ENCODE results near the gene RFWD3. TPM values are rescaled to one million over a fixed set of nuclear protein-coding genes. Genes with fewer than 3 reads are reported as not detected.

RFWD3 gene
- total and polyA plus RNA-seq, 2 of the 8 experiments (the other 6 are each of a cell fraction or from before 2014, with no cell fraction given) = 67.1 to 114 TPM

DNA sequence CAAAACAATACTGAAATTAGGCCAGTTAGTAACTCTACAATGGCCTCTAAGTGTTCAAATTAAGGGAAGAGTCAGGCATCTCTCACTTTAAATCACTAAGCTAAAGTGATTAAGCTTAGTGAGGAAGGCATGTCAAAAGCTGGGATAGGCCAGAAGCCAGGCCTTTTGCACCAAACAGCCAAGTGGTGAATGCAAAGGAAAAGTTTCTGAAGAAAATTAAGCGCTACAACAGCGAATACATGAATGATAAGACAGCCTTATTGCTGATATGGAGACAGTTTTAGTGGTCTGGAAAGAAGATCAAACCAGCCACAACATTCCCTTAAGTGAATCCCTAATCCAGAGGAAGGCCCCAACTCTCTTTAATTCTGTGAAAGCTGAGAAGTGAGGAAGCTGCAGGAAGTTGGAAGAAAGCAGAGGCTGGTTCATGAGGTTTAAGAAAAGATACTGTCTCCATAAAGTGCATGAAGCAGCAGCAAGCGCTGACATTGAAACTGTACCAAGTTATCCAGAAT is 12.1 kb downstream of the RFWD3 start:
- H2BK120ac ChIP-seq (replicated peaks; ENCODE audit: low read depth, low read length) = no peak overlapping the region
- no peak overlapping the region for H3K9ac ChIP-seq (replicated peaks in 1 of 4; ENCODE audit: extremely low read depth in 1 of 4, low read depth in 3 of 4, low read length in 3 of 4)
- DNase-seq (ENCODE audit: low read depth in 1 of 2, low spot score in 2 of 2) (no peak), FAIRE-seq (no peak)
- no peak overlapping the region for H4K8ac ChIP-seq (ENCODE audit: extremely low read depth, insufficient read depth, low read length)
- no peak overlapping the region for H3K56ac ChIP-seq (replicated peaks; ENCODE audit: insufficient read length, low read depth, low read length)
- H3K14ac ChIP-seq (ENCODE audit: insufficient read length) = no peak overlapping the region
- no peak overlapping the region for H3K23ac ChIP-seq (ENCODE audit: insufficient read length)
- no peak overlapping the region for H2AK5ac ChIP-seq (ENCODE audit: low read depth, low read length)
- H3K9me3 ChIP-seq (ENCODE audit: insufficient read depth in 2 of 2, low read depth in 1 of 2, low read length in 1 of 2) = no peaks in the 10 kb centered on the region
- peaks cover 12 to 92% of the 10 kb centered on the region in 2 experiments for H3K79me2 ChIP-seq (ENCODE audit: control insufficient read depth in 1 of 2, insufficient read depth in 2 of 2, low read length in 2 of 2)
- no peaks in the 10 kb centered on the region for H3K4me1 ChIP-seq (replicated peaks in 1 of 4; ENCODE audit: control insufficient read depth in 3 of 4, insufficient read depth in 4 of 4, low read length in 3 of 4)
- WGBS, 2 experiments (ENCODE audit: extremely low coverage in 1 of 2, insufficient coverage in 1 of 2, insufficient read length in 1 of 2, insufficient replicate concordance in 2 of 2, low coverage in 1 of 2, low lambda C conversion rate in 2 of 2, missing lambda C conversion rate in 1 of 2) = 96% methylated on average over 3 of the region's 3 CpGs; no CpG with 5 or more reads in 1 of the 2 experiments
- H2BK15ac ChIP-seq (ENCODE audit: low read length) = no peak overlapping the region
- peaks cover 27 to 86% (median 57%) of the 10 kb centered on the region in 4 experiments for H3K36me3 ChIP-seq (ENCODE audit: control insufficient read depth in 2 of 4, insufficient read depth in 4 of 4, low read length in 3 of 4)
- H2BK20ac ChIP-seq (ENCODE audit: low read length) = no peak overlapping the region
- no peak for TF ChIP-seq POLR2A (IDR thresholded peaks at IDR 0.05; ENCODE audit: control extremely low read depth in 1 of 2, low read depth in 2 of 2, low read length in 2 of 2)
- no peak for TF ChIP-seq NANOG (IDR thresholded peaks at IDR 0.05; ENCODE audit: insufficient read depth, low read depth, low read length, poor library complexity, severe bottlenecking)
- TF ChIP-seq SAP30 (IDR thresholded peaks at IDR 0.05; ENCODE audit: insufficient read depth, insufficient replicate concordance, low read length) = no peak
- TF ChIP-seq HDAC2 (IDR thresholded peaks at IDR 0.05; ENCODE audit: borderline replicate concordance in 1 of 2, low read depth in 2 of 2, low read length in 2 of 2) = no peak
- no peak for TF ChIP-seq FOSL1 (IDR thresholded peaks at IDR 0.05; ENCODE audit: insufficient read depth, low read depth, low read length)
- TF ChIP-seq TAF1 (IDR thresholded peaks at IDR 0.05; ENCODE audit: low read depth, low read length) = no peak
- no peak for TF ChIP-seq POLR2AphosphoS5 (IDR thresholded peaks at IDR 0.05; ENCODE audit: low read depth, low read length)
- H3K27me3 ChIP-seq (replicated peaks in 1 of 4; ENCODE audit: control insufficient read depth in 3 of 4, extremely low read depth in 1 of 4, insufficient read depth in 3 of 4, low read length in 3 of 4) = no peaks in the 10 kb centered on the region
- H2BK12ac ChIP-seq (ENCODE audit: low read depth, low read length) = no peak overlapping the region
- H4K5ac ChIP-seq (ENCODE audit: insufficient read length, low read depth, low read length) = no peak overlapping the region
- H3K4me3 ChIP-seq (ENCODE audit: extremely low read depth in 1 of 4, insufficient read depth in 2 of 4, low read depth in 3 of 4, low read length in 4 of 4) = no peak overlapping the region
- H4K20me1 ChIP-seq (replicated peaks in 1 of 2; ENCODE audit: control insufficient read depth in 1 of 2, insufficient read depth in 2 of 2, low read length in 2 of 2) = peaks cover 14 to 28% of the 10 kb centered on the region in 2 experiments
- H3K27ac ChIP-seq (ENCODE audit: low read depth, low read length) = no peak overlapping the region
- no peak overlapping the region for H3K18ac ChIP-seq (ENCODE audit: extremely low read depth, low read length)
- ChIA-PET CTCF (ENCODE audit: partially characterized antibody) (interaction anchor here (0.6 to 1.1 kb wide), 3 partner anchors 9 to 76 kb away, joined by 3 to 5 read pairs (median 3); no protein-coding TSS in a partner anchor), POLR2A (ENCODE audit: partially characterized antibody) (interaction anchor here (0.5 to 3.1 kb wide), 9 partner anchors 8 to 66 kb away, joined by 3 to 13 read pairs (median 4); partner anchors contain the start of genes GLG1 and RFWD3)
- H2AFZ ChIP-seq (ENCODE audit: low read length) = no peak overlapping the region
- H3K79me1 ChIP-seq (ENCODE audit: low read depth, low read length) = peaks cover 10% of the 10 kb centered on the region; the same call in 1 of the 2 replicates
- H2BK5ac ChIP-seq (ENCODE audit: low read depth, low read length) = no peak overlapping the region
- no peak overlapping the region for H3K4ac ChIP-seq (replicated peaks; ENCODE audit: insufficient read length, low read depth, low read length)
- H3K4me2 ChIP-seq (ENCODE audit: insufficient read depth in 1 of 2, low read depth in 2 of 2, low read length in 2 of 2) = no peak overlapping the region
- H4K91ac ChIP-seq (replicated peaks; ENCODE audit: insufficient read length, low read length) = no peak overlapping the region
- H3K23me2 ChIP-seq (ENCODE audit: low read depth, low read length) = no peaks in the 10 kb centered on the region

Data from H1 (cell line).